GM12878 (cell line): Measurements from ENCODE around the gene AHNAK2. TPM values are rescaled to one million over a fixed set of nuclear protein-coding genes. Genes with fewer than 3 reads are reported as not detected.

ENCODE experiments used
- ATAC-seq: fragments of 200-7000 bp; cut with Tn5 transposase; 3 replicates; pipeline ENCODE4 v1.9.1; 2020; ENCODE audit warnings: mild to moderate bottlenecking, moderate library complexity
- BruUV-seq: library from RNA; stranded (reverse); fragments of 400-500 nt; replicated peaks from 2 replicates; lab custom pipeline; 2021; lab: Mats Ljungman, UMichigan
- CTCF ChIA-PET: fragments of 300-600 bp; sonication (Branson Sonifier 250); formaldehyde crosslinking; extraction: SDS; loops from one replicate; lab custom pipeline; 2021; ENCODE audit warnings: inconsistent platforms; lab: Yijun Ruan, JAX
- POLR2A ChIA-PET: fragments of 350-600 bp; formaldehyde crosslinking; extraction: SDS; loops from one replicate; lab custom pipeline; 2021; ENCODE audit warnings: inconsistent platforms; lab: Charles Lee
- RAD21 ChIA-PET: fragments of 300-600 bp; sonication (Branson Sonifier 250); formaldehyde crosslinking; loops from one replicate; lab custom pipeline; 2023; ENCODE audit warnings: antibody characterized with exemption; ENCODE audit not compliant: unreplicated experiment; lab: Charles Lee
- SMC1A ChIA-PET: fragments of 300-600 bp; sonication (Branson Sonifier 250); formaldehyde crosslinking; loops from one replicate; lab custom pipeline; 2023; ENCODE audit not compliant: unreplicated experiment, uncharacterized antibody; lab: Charles Lee
- DNase-seq: peaks from one replicate; pipeline ENCODE4 v3.0.0-alpha.2; 2011; ENCODE audit warnings: low read depth, low spot score
- FAIRE-seq: peaks from 3 replicates; lab custom pipeline; 2011; peaks lifted over from hg19 to GRCh38; lab: Jason Lieb, UNC
- H2AFZ ChIP-seq: 2 replicates; pipeline ENCODE4 v1.6.0; 2011; ENCODE audit warnings: low read depth, low read length, control low read depth; ENCODE audit not compliant: control insufficient read depth
- H3K27ac ChIP-seq: 2 replicates; pipeline ENCODE4 v1.5.1; 2011; ENCODE audit warnings: control low read depth; ENCODE audit not compliant: control insufficient read depth, insufficient read depth
- H3K27me3 ChIP-seq, 2 experiments: replicated peaks in 1 of 2; 2 replicates each; pipeline versions ENCODE4 v1.6.0 to v1.6.1; 2011; ENCODE audit warnings: low read length in 1 of 2; ENCODE audit not compliant: control insufficient read depth in 2 of 2, insufficient read depth in 2 of 2
- H3K36me3 ChIP-seq, 2 experiments: 2 replicates each; pipeline ENCODE4 v1.5.1; 2011; ENCODE audit warnings: low read length in 1 of 2; ENCODE audit not compliant: control insufficient read depth in 2 of 2, insufficient read depth in 2 of 2
- H3K4me1 ChIP-seq: 2 replicates; pipeline ENCODE4 v1.6.1; 2011; ENCODE audit warnings: mild to moderate bottlenecking, low read length, moderate library complexity, mixed read lengths; ENCODE audit not compliant: control insufficient read depth, insufficient read depth
- H3K4me2 ChIP-seq: 2 replicates; pipeline ENCODE4 v1.6.0; 2011; ENCODE audit warnings: control low read depth; ENCODE audit not compliant: control insufficient read depth, insufficient read depth
- H3K4me3 ChIP-seq: fragments of 200-600 bp; sonication (generic); 2 replicates; pipeline ENCODE4 v1.5.1; 2016
- H3K79me2 ChIP-seq: 2 replicates; pipeline ENCODE4 v1.6.0; 2011; ENCODE audit warnings: low read length; ENCODE audit not compliant: control insufficient read depth, insufficient read depth
- H3K9ac ChIP-seq: 2 replicates; pipeline ENCODE4 v1.8.0; 2011; ENCODE audit warnings: low read length, control low read depth, mixed read lengths; ENCODE audit not compliant: control insufficient read depth, insufficient read depth
- H3K9me3 ChIP-seq: replicated peaks from 3 replicates; pipeline ENCODE4 v1.5.1; 2011; ENCODE audit warnings: mild to moderate bottlenecking, low read length; ENCODE audit not compliant: control insufficient read depth, insufficient read depth
- H4K20me1 ChIP-seq: 2 replicates; pipeline ENCODE4 v1.6.0; 2011; ENCODE audit not compliant: control insufficient read depth, insufficient read depth
- BACH1 ChIP-seq: fragments of 450-650 bp; IDR thresholded peaks from 2 replicates; pipeline ENCODE4 v1.6.1; 2017; ENCODE audit warnings: mild to moderate bottlenecking, borderline replicate concordance
- BRCA1 ChIP-seq: IDR thresholded peaks from 2 replicates; pipeline ENCODE4 v1.6.1; 2011; ENCODE audit warnings: low read depth, low read length, improper control_type of control experiment
- EGR1 ChIP-seq, 2 experiments: IDR thresholded peaks; 1 replicate in 1 of 2; 2 replicates in 1 of 2; pipeline ENCODE4 v1.6.1; 2011 to 2012; ENCODE audit warnings: low read depth in 2 of 2, low read length in 2 of 2, borderline replicate concordance in 1 of 2, mild to moderate bottlenecking in 1 of 2, moderate library complexity in 1 of 2
- KLF5 ChIP-seq: fragments of 450-650 bp; IDR thresholded peaks from 2 replicates; pipeline ENCODE4 v1.6.1; 2014; ENCODE audit warnings: mild to moderate bottlenecking; ENCODE audit not compliant: partially characterized antibody
- NR2C2 ChIP-seq: IDR thresholded peaks from 2 replicates; pipeline ENCODE4 v1.6.1; 2011; ENCODE audit warnings: borderline replicate concordance, low read depth; ENCODE audit not compliant: control insufficient read depth, insufficient read length
- NR2F1 ChIP-seq: fragments of 450-650 bp; conservative IDR thresholded peaks from 2 replicates; pipeline ENCODE4 v1.6.1; 2017; ENCODE audit warnings: mild to moderate bottlenecking
- POLR2AphosphoS5 ChIP-seq: IDR thresholded peaks from 2 replicates; pipeline ENCODE4 v1.6.1; 2011; ENCODE audit warnings: mild to moderate bottlenecking, low read length, inconsistent platforms
- SREBF1 ChIP-seq: IDR thresholded peaks from 2 replicates; pipeline ENCODE4 v1.6.1; 2012; ENCODE audit warnings: mild to moderate bottlenecking, low read length
- STAT3 ChIP-seq: IDR thresholded peaks from 2 replicates; pipeline ENCODE4 v1.6.1; 2011; ENCODE audit warnings: low read depth, low read length, improper control_type of control experiment
- TBL1XR1 ChIP-seq: IDR thresholded peaks from 2 replicates; pipeline ENCODE4 v1.6.1; 2012; ENCODE audit warnings: low read depth, low read length, improper control_type of control experiment
- ZBTB33 ChIP-seq: fragments of 450-650 bp; IDR thresholded peaks from 2 replicates; pipeline ENCODE4 v1.6.1; 2017; ENCODE audit warnings: mild to moderate bottlenecking
- ZBTB4 ChIP-seq: fragments of 450-650 bp; formaldehyde crosslinking; IDR thresholded peaks from 2 replicates; pipeline ENCODE4 v1.4.0; 2022; ENCODE audit warnings: mild to moderate bottlenecking, moderate library complexity
- ZNF217 ChIP-seq: fragments of 450-650 bp; IDR thresholded peaks from 2 replicates; pipeline ENCODE4 v1.6.1; 2017; ENCODE audit warnings: antibody characterized with exemption, mild to moderate bottlenecking
- WGBS: methylation state at CpG from one replicate; pipeline ENCODE4 v1.1.6; 2016; ENCODE audit warnings: low lambda C conversion rate; ENCODE audit not compliant: insufficient replicate concordance, insufficient coverage; ENCODE audit errors: missing lambda C conversion rate; 5-methylcytosine and 5-hydroxymethylcytosine counted together
- in situ Hi-C: fragments of 300-500 bp; cut with MboI; formaldehyde crosslinking; loops from 9 replicates; pipeline ENCODE4 v1.14.3; 2018; ENCODE audit warnings: mixed read lengths
- intact Hi-C: fragments of 100-400 bp; cut with micrococcal nuclease; formaldehyde crosslinking; loops from one replicate; pipeline ENCODE4 v1.14.2; 2022; ENCODE audit not compliant: unreplicated experiment
- polyA plus RNA-seq, 11 experiments: library from polyadenylated mRNA; depleted of rRNA in 4 of 11; unstranded in 6 of 11; stranded (reverse) in 5 of 11; fragments of >200 nt; fragmentation: Nextera tagmentation in 4 of 11; fragmentation: Illumina TruSeq in 1 of 11; extraction: Ambion mirVana in 4 of 11; extraction: Trizol in 1 of 11; gene quantifications; 1 replicate in 1 of 11; 2 replicates in 10 of 11; pipeline versions ENCODE4 v1.2.1 to v1.2.3, GENCODE V29; 2011 to 2016; ENCODE audit warnings: inconsistent platforms in 2 of 11, missing spikeins in 2 of 11, low read depth in 1 of 11
- total RNA-seq, 4 experiments: library from RNA; depleted of rRNA in 3 of 4; stranded (reverse); fragments of >200 nt in 3 of 4; fragmentation: Illumina TruSeq in 1 of 4; extraction: Trizol in 1 of 4; gene quantifications; 2 replicates each; pipeline versions ENCODE4 v1.2.1 to v1.2.3, GENCODE V29; 2013 to 2021
- TF ChIP-seq, protein P1 (sequence below): fragments of 450-650 bp; IDR thresholded peaks from 2 replicates; pipeline ENCODE4 v1.6.1; 2016; ENCODE audit warnings: mild to moderate bottlenecking, moderate library complexity, borderline replicate concordance

AHNAK2 gene
- total and polyA plus RNA-seq, 10 of the 15 experiments (the other 5 are each of a cell fraction or from before 2014, with no cell fraction given), result 0.03 to 0.10 TPM; not detected in 8

DNA sequence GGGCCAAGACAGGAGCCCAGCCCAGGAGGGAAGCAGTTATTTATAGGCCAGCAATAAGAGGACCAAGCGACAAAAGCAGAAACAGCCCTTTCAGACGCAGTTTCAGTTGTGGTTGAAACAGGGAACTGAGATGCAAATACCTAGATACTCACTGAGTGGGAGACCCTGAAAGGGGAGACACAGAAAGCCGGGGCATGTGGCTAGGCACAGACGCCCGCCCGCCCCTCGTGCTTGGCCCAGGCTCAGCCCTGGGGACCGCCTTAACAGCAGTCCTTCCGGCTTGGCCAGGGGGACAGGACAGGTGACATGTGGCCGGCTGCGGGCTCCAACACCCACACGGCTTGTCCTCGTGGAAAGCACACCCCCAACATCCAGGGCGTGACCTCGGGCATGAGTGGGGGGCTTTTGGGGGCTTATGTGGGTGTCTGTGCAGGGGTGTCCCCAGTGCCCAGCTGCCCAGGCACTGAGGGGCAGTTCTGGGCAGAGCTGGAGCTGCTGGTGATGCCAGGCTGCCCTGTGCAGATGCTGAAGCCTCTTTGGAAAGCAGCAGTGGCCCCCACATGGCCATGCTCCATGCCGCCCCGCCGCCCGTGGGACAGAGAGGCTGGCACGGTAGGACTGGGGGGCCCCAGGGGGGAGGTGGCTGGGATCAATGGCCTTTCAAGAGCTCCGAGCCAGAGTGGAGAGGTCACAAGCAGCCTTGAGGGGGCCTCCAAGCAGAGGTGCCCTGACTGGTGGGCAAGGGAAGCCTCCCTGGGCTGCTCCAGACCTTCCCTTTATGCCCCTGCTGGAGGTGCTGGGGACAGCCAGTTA is 51.3 kb downstream of the AHNAK2 start:
- Histone ChIP-seq H4K20me1 (no peaks in the 10 kb centered on the region; the same call in 1 of the 2 replicates), H3K4me2 (peak overlapping the region; percentile 95), H3K79me2 (0 out of 2 replicates have a peak, but pooled peaks cover 2% of the 10 kb centered on the region), H2AFZ (no peak overlapping the region), H3K4me1 (peaks cover 48% of the 10 kb centered on the region), H3K27me3 (peaks cover 0 to 2% of the 10 kb centered on the region in 2 experiments; a peak in 2 of 4 replicates), H3K27ac (peak overlapping the region; percentile 78), H3K9me3 (peaks cover 6% of the 10 kb centered on the region; the same call in 2 of the 3 replicates), H3K9ac (peak overlapping the region; percentile 47), H3K36me3 (no peaks in the 10 kb centered on the region), H3K4me3 (peak overlapping the region; percentile 67)
- WGBS, result 1% methylated on average over 16 of the region's 21 CpGs
- CTCF ChIA-PET, result interaction anchor here (0.6 to 1.4 kb wide), 3 partner anchors 118 to 231 kb away, joined by 3 to 4 read pairs (median 3); no protein-coding TSS in a partner anchor
- ATAC-seq (peak; percentile 93), DNase-seq (peak; percentile 88), FAIRE-seq (peak; percentile 100)
- RAD21 ChIA-PET, result no interaction called here
- in situ Hi-C loops (no loop called here), intact Hi-C loops (no loop called here)
- no TSS peak for BruUV-seq
- POLR2A ChIA-PET, result no interaction called here
- SMC1A ChIA-PET, result no interaction called here
- TF ChIP-seq BRCA1 (no peak), STAT3 (no peak), ZNF217 (peak; percentile 45; the same call in 1 of the 2 replicates), NR2C2 (no peak), ZBTB33 (no peak), KLF5 (no peak), POLR2AphosphoS5 (no peak), BACH1 (no peak; the same call in 1 of the 2 replicates), TBL1XR1 (peak; percentile 94), NR2F1 (peak; percentile 74; the same call in 1 of the 2 replicates), ZBTB4 (no peak), EGR1 (IDR thresholded peaks at IDR 0.05; ENCODE audit: borderline replicate concordance in 1 of 2, low read depth in 2 of 2, low read length in 2 of 2) (peak in 1 of 2 experiments; percentile 40; a peak in 1 of 3 replicates), SREBF1 (no peak)
- TF ChIP-seq, protein P1, sequence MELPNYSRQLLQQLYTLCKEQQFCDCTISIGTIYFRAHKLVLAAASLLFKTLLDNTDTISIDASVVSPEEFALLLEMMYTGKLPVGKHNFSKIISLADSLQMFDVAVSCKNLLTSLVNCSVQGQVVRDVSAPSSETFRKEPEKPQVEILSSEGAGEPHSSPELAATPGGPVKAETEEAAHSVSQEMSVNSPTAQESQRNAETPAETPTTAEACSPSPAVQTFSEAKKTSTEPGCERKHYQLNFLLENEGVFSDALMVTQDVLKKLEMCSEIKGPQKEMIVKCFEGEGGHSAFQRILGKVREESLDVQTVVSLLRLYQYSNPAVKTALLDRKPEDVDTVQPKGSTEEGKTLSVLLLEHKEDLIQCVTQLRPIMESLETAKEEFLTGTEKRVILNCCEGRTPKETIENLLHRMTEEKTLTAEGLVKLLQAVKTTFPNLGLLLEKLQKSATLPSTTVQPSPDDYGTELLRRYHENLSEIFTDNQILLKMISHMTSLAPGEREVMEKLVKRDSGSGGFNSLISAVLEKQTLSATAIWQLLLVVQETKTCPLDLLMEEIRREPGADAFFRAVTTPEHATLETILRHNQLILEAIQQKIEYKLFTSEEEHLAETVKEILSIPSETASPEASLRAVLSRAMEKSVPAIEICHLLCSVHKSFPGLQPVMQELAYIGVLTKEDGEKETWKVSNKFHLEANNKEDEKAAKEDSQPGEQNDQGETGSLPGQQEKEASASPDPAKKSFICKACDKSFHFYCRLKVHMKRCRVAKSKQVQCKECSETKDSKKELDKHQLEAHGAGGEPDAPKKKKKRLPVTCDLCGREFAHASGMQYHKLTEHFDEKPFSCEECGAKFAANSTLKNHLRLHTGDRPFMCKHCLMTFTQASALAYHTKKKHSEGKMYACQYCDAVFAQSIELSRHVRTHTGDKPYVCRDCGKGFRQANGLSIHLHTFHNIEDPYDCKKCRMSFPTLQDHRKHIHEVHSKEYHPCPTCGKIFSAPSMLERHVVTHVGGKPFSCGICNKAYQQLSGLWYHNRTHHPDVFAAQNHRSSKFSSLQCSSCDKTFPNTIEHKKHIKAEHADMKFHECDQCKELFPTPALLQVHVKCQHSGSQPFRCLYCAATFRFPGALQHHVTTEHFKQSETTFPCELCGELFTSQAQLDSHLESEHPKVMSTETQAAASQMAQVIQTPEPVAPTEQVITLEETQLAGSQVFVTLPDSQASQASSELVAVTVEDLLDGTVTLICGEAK, result no peak; the same call in 1 of the 2 replicates
